HG02970 (cell line): Measurements from ENCODE around the gene MAPK12.

Experiments
- ATAC-seq: cut with Tn5 transposase; IDR thresholded peaks from one replicate; pipeline ENCODE4 v1.9.1; 2021; ENCODE audit warnings: mild to moderate bottlenecking, moderate library complexity, moderate number of reproducible peaks; ENCODE audit not compliant: unreplicated experiment, low FRiP score

The MAPK12 gene

GRCh38 chr22:50261615-50262459 is at the start of gene MAPK12:
MAPK12 (minus strand) TSS chr22:50261683; CDS start chr22:50261509, 174 bp downstream.
- no peak for ATAC-seq

- ATAC-seq = no peak
Observed at GRCh38 chr22:50310949-50311444, 49.5 kb upstream of the MAPK12 start.

- ATAC-seq = no peak
Observed at GRCh38 chr22:50310031-50310722, 48.7 kb upstream of the MAPK12 start.

- ATAC-seq = no peak
Observed at GRCh38 chr22:50309601-50309991, 48.1 kb upstream of the MAPK12 start.

- ATAC-seq = no peak
Observed at GRCh38 chr22:50308986-50309600, 47.6 kb upstream of the MAPK12 start.

- no peak for ATAC-seq
Observed at GRCh38 chr22:50308597-50308935, 47.1 kb upstream of the MAPK12 start.

- no peak for ATAC-seq
Observed at GRCh38 chr22:50307890-50308596, 46.6 kb upstream of the MAPK12 start.

- no peak for ATAC-seq
Observed at GRCh38 chr22:50306753-50307749, 45.6 kb upstream of the MAPK12 start, which contains the start of gene PLXNB2. PLXNB2 (minus strand) TSS chr22:50307646; CDS start chr22:50290584, 17,062 bp downstream.

- ATAC-seq = no peak
Observed at GRCh38 chr22:50305923-50306566, 44.6 kb upstream of the MAPK12 start.

GRCh38 chr22:50305393-50305922 is 44.0 kb upstream of the MAPK12 start:
- no peak for ATAC-seq

GRCh38 chr22:50304528-50305392 is 43.3 kb upstream of the MAPK12 start:
- no peak for ATAC-seq

GRCh38 chr22:50303848-50304527 is 42.5 kb upstream of the MAPK12 start:
- no peak for ATAC-seq

- ATAC-seq = no peak
Observed at GRCh38 chr22:50303515-50303847, 42.0 kb upstream of the MAPK12 start.

- ATAC-seq = no peak
Observed at GRCh38 chr22:50302564-50302963, 41.1 kb upstream of the MAPK12 start.

GRCh38 chr22:50302041-50302541 is 40.6 kb upstream of the MAPK12 start:
- no peak for ATAC-seq

GRCh38 chr22:50301581-50301991 is 40.1 kb upstream of the MAPK12 start:
- no peak for ATAC-seq
